K562 (cell line): ENCODE results near the gene KRTCAP2. TPM values are rescaled to one million over a fixed set of nuclear protein-coding genes. Genes with fewer than 3 reads are reported as not detected.

Experiments used
- ATAC-seq: fragments of 200-7000 bp; cut with Tn5 transposase; 3 replicates; pipeline ENCODE4 v1.9.1; 2020; ENCODE audit warnings: moderate library complexity
- BruUV-seq: library from RNA; stranded (reverse); fragments of 400-500 nt; replicated peaks from 2 replicates; lab custom pipeline; 2021; lab: Mats Ljungman, UMichigan
- CTCF ChIA-PET: fragments of 300-600 bp; formaldehyde crosslinking; extraction: SDS; loops from one replicate; lab custom pipeline; 2021; ENCODE audit warnings: low intra/inter-chr PET ratio; lab: Yijun Ruan, JAX
- POLR2A ChIA-PET: fragments of 300-600, 350-650 bp; sonication (Branson Sonifier 250); formaldehyde crosslinking; extraction: SDS; loops from one replicate; lab custom pipeline; 2021; ENCODE audit warnings: antibody characterized with exemption, inconsistent platforms; lab: Yijun Ruan, JAX
- DNase-seq, 4 experiments: peaks; one replicate each; pipeline versions ENCODE4 v3.0.0 to v3.0.0-alpha.2; 2011 to 2018; ENCODE audit warnings: low spot score in 3 of 4, mixed read lengths in 3 of 4; ENCODE audit errors: extremely low read depth in 1 of 4
- FAIRE-seq: peaks from 2 replicates; lab custom pipeline; 2011; peaks lifted over from hg19 to GRCh38; lab: Jason Lieb, UNC
- H2AFZ ChIP-seq: 2 replicates; pipeline ENCODE4 v1.6.0; 2011; ENCODE audit warnings: low read depth, low read length, control low read depth, inconsistent platforms
- H3K27ac ChIP-seq: fragments of 200-600 bp; 3 replicates; pipeline ENCODE4 v1.8.0; 2011; ENCODE audit warnings: low read depth, mild to moderate bottlenecking, control low read depth, inconsistent platforms, low read length, moderate library complexity, mixed read lengths; ENCODE audit errors: extremely low read depth
- H3K27me3 ChIP-seq, 2 experiments: fragments of 300-600 bp in 1 of 2; 2 replicates in 1 of 2; 3 replicates in 1 of 2; pipeline versions ENCODE4 v1.6.0 to v1.8.0; 2011; ENCODE audit warnings: inconsistent platforms in 2 of 2, low read length in 2 of 2, mild to moderate bottlenecking in 1 of 2, mixed read lengths in 1 of 2, moderate library complexity in 1 of 2; ENCODE audit not compliant: control insufficient read depth in 2 of 2, insufficient read depth in 2 of 2
- H3K36me3 ChIP-seq: fragments of 300-600 bp; 3 replicates; pipeline ENCODE4 v1.8.0; 2011; ENCODE audit warnings: mild to moderate bottlenecking, low read length, inconsistent platforms; ENCODE audit not compliant: control insufficient read depth, insufficient read depth
- H3K4me1 ChIP-seq, 2 experiments: fragments of 200-600 bp in 1 of 2; replicated peaks in 1 of 2; 2 replicates in 1 of 2; 3 replicates in 1 of 2; pipeline versions ENCODE4 v1.5.1 to v1.8.0; 2011; ENCODE audit warnings: inconsistent platforms in 2 of 2, low read length in 2 of 2, mild to moderate bottlenecking in 1 of 2, mixed read lengths in 1 of 2, moderate library complexity in 1 of 2; ENCODE audit not compliant: control insufficient read depth in 2 of 2, insufficient read depth in 2 of 2
- H3K4me2 ChIP-seq: 2 replicates; pipeline ENCODE4 v1.6.1; 2011; ENCODE audit warnings: low read length, control low read depth, inconsistent platforms, mixed read lengths; ENCODE audit not compliant: insufficient read depth
- H3K4me3 ChIP-seq: fragments of 200-600 bp; sonication (generic), shearing (Covaris generic); 2 replicates; pipeline ENCODE4 v1.5.1; 2016; ENCODE audit warnings: control low read depth, inconsistent platforms
- H3K79me2 ChIP-seq: fragments of 200-600 bp; 3 replicates; pipeline ENCODE4 v1.8.0; 2011; ENCODE audit warnings: low read length, inconsistent platforms; ENCODE audit not compliant: control insufficient read depth, insufficient read depth
- H3K9ac ChIP-seq, 2 experiments: 2 replicates each; pipeline versions ENCODE4 v1.6.0 to v1.6.1; 2011; ENCODE audit warnings: low read depth in 2 of 2, low read length in 2 of 2, control low read depth in 1 of 2, inconsistent platforms in 1 of 2, mild to moderate bottlenecking in 1 of 2, mixed read lengths in 1 of 2; ENCODE audit not compliant: insufficient read depth in 1 of 2
- H3K9me1 ChIP-seq: one replicate; pipeline ENCODE4 v1.6.0; 2011; ENCODE audit warnings: inconsistent platforms, mild to moderate bottlenecking, low read length, moderate library complexity; ENCODE audit not compliant: control insufficient read depth, insufficient read depth
- H3K9me3 ChIP-seq: replicated peaks from 2 replicates; pipeline ENCODE4 v1.5.1; 2011; ENCODE audit warnings: low read depth, low read length, inconsistent platforms; ENCODE audit not compliant: control insufficient read depth, insufficient read depth
- H4K20me1 ChIP-seq: replicated peaks from 2 replicates; pipeline ENCODE4 v1.6.1; 2011; ENCODE audit warnings: low read length, inconsistent platforms, mixed read lengths; ENCODE audit not compliant: control insufficient read depth, insufficient read depth
- ATF7 ChIP-seq: fragments of 450-650 bp; IDR thresholded peaks from 2 replicates; pipeline ENCODE4 v1.7.1; 2014; ENCODE audit warnings: mild to moderate bottlenecking, moderate library complexity
- CHD4 ChIP-seq: fragments of 200-600 bp; sonication (generic); IDR thresholded peaks from 3 replicates; pipeline ENCODE4 v1.6.1; 2012; ENCODE audit warnings: low read depth, mild to moderate bottlenecking, mixed read lengths, low read length, inconsistent platforms; ENCODE audit not compliant: insufficient read depth, insufficient replicate concordance, poor library complexity, severe bottlenecking
- HSF4 ChIP-seq: fragments of 250-450 bp; sonication (Bioruptor Pico); IDR thresholded peaks from 2 replicates; pipeline ENCODE4 v2.1.2; 2022; ENCODE audit warnings: mild to moderate bottlenecking, moderate library complexity, borderline replicate concordance
- PHB ChIP-seq: fragments of 250-450 bp; sonication (Bioruptor Pico); IDR thresholded peaks from 2 replicates; pipeline ENCODE4 v1.5.0; 2021
- WHSC1 ChIP-seq: IDR thresholded peaks from one replicate; pipeline ENCODE4 v1.6.1; 2012; ENCODE audit warnings: low read length, control low read depth, inconsistent platforms
- WGBS: fragments of 100-300 bp; shearing (Covaris generic); methylation state at CpG from one replicate; pipeline ENCODE4 v1.1.6; 2016; ENCODE audit warnings: low coverage, mixed read lengths; ENCODE audit not compliant: insufficient coverage; ENCODE audit errors: missing lambda C conversion rate; 5-methylcytosine and 5-hydroxymethylcytosine counted together
- in situ Hi-C: fragments of 300-500 bp; cut with MboI; formaldehyde crosslinking; loops from 4 replicates; pipeline ENCODE4 v1.15.0; 2018; ENCODE audit warnings: inconsistent platforms, mixed read lengths
- intact Hi-C: fragments of 100-400 bp; cut with micrococcal nuclease; formaldehyde crosslinking; loops from 2 replicates; pipeline ENCODE4 v1.14.2; 2022
- polyA plus RNA-seq, 8 experiments: library from polyadenylated mRNA; depleted of rRNA in 4 of 8; stranded (reverse) in 5 of 8; unstranded in 3 of 8; fragments of >200 nt; fragmentation: Nextera tagmentation in 2 of 8; fragmentation: Illumina TruSeq in 1 of 8; extraction: Ambion mirVana in 2 of 8; extraction: Trizol in 1 of 8; gene quantifications; 2 replicates each; pipeline versions ENCODE4 v1.2.1 to v1.2.3, GENCODE V29; 2011 to 2014; ENCODE audit warnings: inconsistent platforms in 1 of 8, missing spikeins in 1 of 8
- total RNA-seq, 7 experiments: library from RNA; depleted of rRNA in 6 of 7; stranded (reverse); fragments of >200 nt in 6 of 7; fragmentation: Illumina TruSeq in 2 of 7; extraction: Trizol in 2 of 7; gene quantifications; 2 replicates each; pipeline versions ENCODE4 v1.2.1 to v1.2.3, GENCODE V29; 2011 to 2021; ENCODE audit warnings: low replicate concordance in 1 of 7
- TF ChIP-seq, protein P1 (sequence below): IDR thresholded peaks from 2 replicates; pipeline ENCODE4 v1.6.1; 2011; ENCODE audit warnings: borderline replicate concordance, low read depth, mild to moderate bottlenecking, moderate library complexity, low read length; ENCODE audit not compliant: insufficient read depth, poor library complexity, severe bottlenecking
- TF ChIP-seq, protein P2 (sequence below), 2 experiments: fragments of 450-650 bp in 1 of 2; IDR thresholded peaks; 2 replicates each; pipeline ENCODE4 v1.6.1; 2011 to 2017; ENCODE audit warnings: low read depth in 2 of 2, antibody characterized with exemption in 1 of 2, borderline replicate concordance in 1 of 2, low read length in 1 of 2, mild to moderate bottlenecking in 1 of 2, mixed read lengths in 1 of 2; ENCODE audit not compliant: control insufficient read depth in 1 of 2
- TF ChIP-seq, protein P3 (sequence below): sonication (generic); formaldehyde crosslinking; IDR thresholded peaks from 2 replicates; pipeline ENCODE4 v1.8.0; 2022; ENCODE audit warnings: missing genetic modification reagents, mild to moderate bottlenecking, moderate library complexity, borderline replicate concordance

The KRTCAP2 gene
- total and polyA plus RNA-seq, 9 of the 15 experiments (the other 6 are each of a cell fraction or from before 2014, with no cell fraction given), result 126 to 436 (median 244) TPM

DNA sequence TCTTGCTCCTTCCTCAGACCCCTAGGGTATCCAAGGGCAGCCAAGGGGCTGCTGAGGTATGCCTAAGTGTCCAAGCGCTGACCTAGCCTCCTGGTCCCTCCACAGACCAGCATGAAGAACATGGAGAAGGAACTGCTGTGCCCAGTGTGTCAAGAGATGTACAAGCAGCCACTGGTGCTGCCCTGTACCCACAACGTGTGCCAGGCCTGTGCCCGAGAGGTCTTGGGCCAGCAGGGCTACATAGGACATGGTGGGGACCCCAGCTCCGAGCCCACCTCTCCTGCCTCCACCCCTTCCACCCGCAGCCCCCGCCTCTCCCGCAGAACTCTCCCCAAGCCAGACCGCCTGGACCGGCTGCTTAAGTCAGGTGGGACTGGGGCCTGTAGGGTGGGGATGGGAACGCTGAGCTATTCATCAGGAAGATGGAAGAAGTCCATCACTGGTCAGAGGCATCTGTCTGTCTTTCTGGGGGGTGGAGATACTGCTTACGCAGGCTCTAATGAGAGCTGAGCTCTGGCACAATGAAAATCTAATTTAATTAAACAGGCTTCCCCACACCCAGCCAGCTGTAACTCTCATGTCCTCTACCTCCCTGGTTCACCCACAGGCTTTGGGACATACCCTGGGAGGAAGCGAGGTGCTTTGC lies 2.3 kb upstream of the KRTCAP2 start:
- no peak overlapping the region for H2AFZ ChIP-seq
- ATAC-seq, result no peak
- no peaks in the 10 kb centered on the region for H3K27me3 ChIP-seq
- POLR2A ChIA-PET, result interaction anchor here (0.6 to 1.2 kb wide), 5 partner anchors 8 to 86 kb away, joined by 3 to 4 read pairs (median 4); no protein-coding TSS in a partner anchor
- in situ Hi-C loops (no loop called here), intact Hi-C loops (no loop called here)
- no peak overlapping the region for H3K27ac ChIP-seq
- H3K9me3 ChIP-seq, result no peaks in the 10 kb centered on the region
- no peak for FAIRE-seq
- H3K4me1 ChIP-seq, result peaks cover 21 to 63% of the 10 kb centered on the region in 2 experiments; a peak in 4 of 5 replicates
- peaks cover 18% of the 10 kb centered on the region for H3K36me3 ChIP-seq
- peak overlapping the region in 1 of 2 experiments; percentile 69; a peak in 2 of 4 replicates for H3K9ac ChIP-seq
- peaks cover 15% of the 10 kb centered on the region for H3K79me2 ChIP-seq
- no TSS peak for BruUV-seq
- 52% methylated on average over 12 of the region's 12 CpGs for WGBS
- CTCF ChIA-PET, result interaction anchor here (1.2 to 2.3 kb wide), 2 partner anchors 51 to 416 kb away, joined by 4 to 17 read pairs; no protein-coding TSS in a partner anchor
- no peak overlapping the region for H3K4me2 ChIP-seq
- no peak for TF ChIP-seq PHB (CRISPR knock-in tag)
- TF ChIP-seq, protein P1, sequence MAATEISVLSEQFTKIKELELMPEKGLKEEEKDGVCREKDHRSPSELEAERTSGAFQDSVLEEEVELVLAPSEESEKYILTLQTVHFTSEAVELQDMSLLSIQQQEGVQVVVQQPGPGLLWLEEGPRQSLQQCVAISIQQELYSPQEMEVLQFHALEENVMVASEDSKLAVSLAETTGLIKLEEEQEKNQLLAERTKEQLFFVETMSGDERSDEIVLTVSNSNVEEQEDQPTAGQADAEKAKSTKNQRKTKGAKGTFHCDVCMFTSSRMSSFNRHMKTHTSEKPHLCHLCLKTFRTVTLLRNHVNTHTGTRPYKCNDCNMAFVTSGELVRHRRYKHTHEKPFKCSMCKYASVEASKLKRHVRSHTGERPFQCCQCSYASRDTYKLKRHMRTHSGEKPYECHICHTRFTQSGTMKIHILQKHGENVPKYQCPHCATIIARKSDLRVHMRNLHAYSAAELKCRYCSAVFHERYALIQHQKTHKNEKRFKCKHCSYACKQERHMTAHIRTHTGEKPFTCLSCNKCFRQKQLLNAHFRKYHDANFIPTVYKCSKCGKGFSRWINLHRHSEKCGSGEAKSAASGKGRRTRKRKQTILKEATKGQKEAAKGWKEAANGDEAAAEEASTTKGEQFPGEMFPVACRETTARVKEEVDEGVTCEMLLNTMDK, result no peak
- no peak for TF ChIP-seq ATF7
- TF ChIP-seq HSF4 (CRISPR knock-in tag), result no peak
- no peak for TF ChIP-seq WHSC1
- no peak for TF ChIP-seq CHD4
- TF ChIP-seq, protein P2, sequence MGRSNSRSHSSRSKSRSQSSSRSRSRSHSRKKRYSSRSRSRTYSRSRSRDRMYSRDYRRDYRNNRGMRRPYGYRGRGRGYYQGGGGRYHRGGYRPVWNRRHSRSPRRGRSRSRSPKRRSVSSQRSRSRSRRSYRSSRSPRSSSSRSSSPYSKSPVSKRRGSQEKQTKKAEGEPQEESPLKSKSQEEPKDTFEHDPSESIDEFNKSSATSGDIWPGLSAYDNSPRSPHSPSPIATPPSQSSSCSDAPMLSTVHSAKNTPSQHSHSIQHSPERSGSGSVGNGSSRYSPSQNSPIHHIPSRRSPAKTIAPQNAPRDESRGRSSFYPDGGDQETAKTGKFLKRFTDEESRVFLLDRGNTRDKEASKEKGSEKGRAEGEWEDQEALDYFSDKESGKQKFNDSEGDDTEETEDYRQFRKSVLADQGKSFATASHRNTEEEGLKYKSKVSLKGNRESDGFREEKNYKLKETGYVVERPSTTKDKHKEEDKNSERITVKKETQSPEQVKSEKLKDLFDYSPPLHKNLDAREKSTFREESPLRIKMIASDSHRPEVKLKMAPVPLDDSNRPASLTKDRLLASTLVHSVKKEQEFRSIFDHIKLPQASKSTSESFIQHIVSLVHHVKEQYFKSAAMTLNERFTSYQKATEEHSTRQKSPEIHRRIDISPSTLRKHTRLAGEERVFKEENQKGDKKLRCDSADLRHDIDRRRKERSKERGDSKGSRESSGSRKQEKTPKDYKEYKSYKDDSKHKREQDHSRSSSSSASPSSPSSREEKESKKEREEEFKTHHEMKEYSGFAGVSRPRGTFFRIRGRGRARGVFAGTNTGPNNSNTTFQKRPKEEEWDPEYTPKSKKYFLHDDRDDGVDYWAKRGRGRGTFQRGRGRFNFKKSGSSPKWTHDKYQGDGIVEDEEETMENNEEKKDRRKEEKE (IDR thresholded peaks at IDR 0.05; ENCODE audit: borderline replicate concordance in 1 of 2, control insufficient read depth in 1 of 2, low read depth in 2 of 2, low read length in 1 of 2), result no peak
- TF ChIP-seq, protein P3, sequence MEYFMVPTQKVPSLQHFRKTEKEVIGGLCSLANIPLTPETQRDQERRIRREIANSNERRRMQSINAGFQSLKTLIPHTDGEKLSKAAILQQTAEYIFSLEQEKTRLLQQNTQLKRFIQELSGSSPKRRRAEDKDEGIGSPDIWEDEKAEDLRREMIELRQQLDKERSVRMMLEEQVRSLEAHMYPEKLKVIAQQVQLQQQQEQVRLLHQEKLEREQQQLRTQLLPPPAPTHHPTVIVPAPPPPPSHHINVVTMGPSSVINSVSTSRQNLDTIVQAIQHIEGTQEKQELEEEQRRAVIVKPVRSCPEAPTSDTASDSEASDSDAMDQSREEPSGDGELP (CRISPR knock-in tag), result no peak
- TF ChIP-seq, all 486 proteins: peak for 0
- no peak for DNase-seq
- H4K20me1 ChIP-seq, result no peaks in the 10 kb centered on the region
- no peak overlapping the region for H3K4me3 ChIP-seq
- no peaks in the 10 kb centered on the region for H3K9me1 ChIP-seq
